ENCODE measurements around the gene FAR2. TPM values are rescaled to one million over a fixed set of nuclear protein-coding genes. Genes with fewer than 3 reads are reported as not detected.
"Not testable (repeated sequence)": the region's sequence is repeated elsewhere in the genome, so short reads cannot be mapped to it uniquely, and the experiment has no call there.

The FAR2 gene
- polyA plus RNA-seq, 3 donors, result 1.5 to 5.7 (median 4.4) TPM

GRCh38 chr12:29249930-29250329, 100.9 kb downstream of the FAR2 start:
- 83 to 97% (median 94%) methylated on average over 2 of the region's 2 CpGs for WGBS, 3 donors
- no peak overlapping the region for H3K27ac ChIP-seq (ENCODE audit: low read depth, low read length)

- H3K27ac ChIP-seq (ENCODE audit: low read depth, low read length), result no peak overlapping the region
- WGBS, 3 donors, result 84 to 100% (median 95%) methylated on average over 2 of the region's 2 CpGs
These were observed 105.0 kb downstream of the FAR2 start for GRCh38 chr12:29253906-29254625.

- H3K27ac ChIP-seq (ENCODE audit: low read depth, low read length), result peak overlapping the region; percentile 38
These were observed 106.0 kb downstream of the FAR2 start for GRCh38 chr12:29255042-29255441.

GRCh38 chr12:29256598-29256997, 107.5 kb downstream of the FAR2 start:
- WGBS, 3 donors, result 84 to 98% (median 90%) methylated on average over 20 to 21 of the region's 21 CpGs
- no peak overlapping the region for H3K27ac ChIP-seq (ENCODE audit: low read depth, low read length)

- H3K27ac ChIP-seq (ENCODE audit: low read depth, low read length), result not testable (repeated sequence)
- 83 to 91% (median 86%) methylated on average over 6 to 11 of the region's 12 CpGs for WGBS, 3 donors
These were observed 108.6 kb downstream of the FAR2 start for GRCh38 chr12:29257687-29258086.

GRCh38 chr12:29264424-29264823, 115.3 kb downstream of the FAR2 start:
- no peak overlapping the region for H3K27ac ChIP-seq (ENCODE audit: low read depth, low read length)

GRCh38 chr12:29269706-29270408, 120.8 kb downstream of the FAR2 start:
- H3K27ac ChIP-seq (ENCODE audit: low read depth, low read length), result no peak overlapping the region
- 71 to 93% (median 90%) methylated on average over 5 of the region's 5 CpGs for WGBS, 3 donors

GRCh38 chr12:29270446-29270845, 121.4 kb downstream of the FAR2 start:
- H3K27ac ChIP-seq (ENCODE audit: low read depth, low read length), result no peak overlapping the region
- 84 to 98% (median 97%) methylated on average over 5 of the region's 5 CpGs for WGBS, 3 donors

- 68 to 87% (median 77%) methylated on average over 7 of the region's 7 CpGs for WGBS, 3 donors
- H3K27ac ChIP-seq (ENCODE audit: low read depth, low read length), result no peak overlapping the region
These were observed 124.2 kb downstream of the FAR2 start for GRCh38 chr12:29273178-29273843.

GRCh38 chr12:29275834-29276233, 126.8 kb downstream of the FAR2 start:
- no peak overlapping the region for H3K27ac ChIP-seq (ENCODE audit: low read depth, low read length)
- 83 to 96% (median 95%) methylated on average over 3 of the region's 3 CpGs for WGBS, 3 donors

- no peak overlapping the region for H3K27ac ChIP-seq (ENCODE audit: low read depth, low read length)
- 82 to 96% (median 88%) methylated on average over 4 of the region's 4 CpGs for WGBS, 3 donors
These were observed 128.2 kb downstream of the FAR2 start for GRCh38 chr12:29277231-29277630.

- no peak overlapping the region for H3K27ac ChIP-seq (ENCODE audit: low read depth, low read length)
- 57 to 65% (median 61%) methylated on average over 3 of the region's 3 CpGs for WGBS, 3 donors
These were observed 129.8 kb downstream of the FAR2 start for GRCh38 chr12:29278673-29279420.

- 48 to 81% (median 65%) methylated on average over 5 of the region's 5 CpGs for WGBS, 3 donors
- H3K27ac ChIP-seq (ENCODE audit: low read depth, low read length), result no peak overlapping the region
These were observed 132.4 kb downstream of the FAR2 start for GRCh38 chr12:29281371-29282005.

- 24 to 65% (median 30%) methylated on average over 2 of the region's 2 CpGs for WGBS, 3 donors
- H3K27ac ChIP-seq (ENCODE audit: low read depth, low read length), result no peak overlapping the region
These were observed 133.1 kb downstream of the FAR2 start for GRCh38 chr12:29282031-29282816.

GRCh38 chr12:29283969-29284700, 135.1 kb downstream of the FAR2 start:
- no peak overlapping the region for H3K27ac ChIP-seq (ENCODE audit: low read depth, low read length)
- 77 to 86% (median 82%) methylated on average over 5 of the region's 5 CpGs for WGBS, 3 donors

GRCh38 chr12:29286081-29286790, 137.2 kb downstream of the FAR2 start:
- WGBS, 3 donors, result 58 to 70% (median 61%) methylated on average over 3 of the region's 3 CpGs
- H3K27ac ChIP-seq (ENCODE audit: low read depth, low read length), result no peak overlapping the region

All from adipose tissue (tissue), 3 donors.